ENCODE measurements around the gene TEX29.

Gene TEX29

GRCh38 chr13:111347438-111347837, 27.0 kb downstream of the TEX29 start:
- no peaks in the 10 kb centered on the region for H3K27me3 ChIP-seq (ENCODE audit: insufficient read depth, low read length, poor library complexity, severe bottlenecking)

GRCh38 chr13:111353508-111353907, 33.1 kb downstream of the TEX29 start:
- no peak overlapping the region for H3K4me2 ChIP-seq (ENCODE audit: low read depth, low read length, poor library complexity, severe bottlenecking)
- H3K9me2 ChIP-seq (replicated peaks; ENCODE audit: low read depth, low read length) = no peaks in the 10 kb centered on the region
- H3K27me3 ChIP-seq (ENCODE audit: insufficient read depth, low read length, poor library complexity, severe bottlenecking) = no peaks in the 10 kb centered on the region
- no peaks in the 10 kb centered on the region for H3K36me3 ChIP-seq (ENCODE audit: insufficient read depth, low read length)
- no peaks in the 10 kb centered on the region for H4K20me1 ChIP-seq (ENCODE audit: insufficient read depth, low read length, poor library complexity, severe bottlenecking)
- no peak overlapping the region for H3K9ac ChIP-seq (ENCODE audit: low read depth, low read length, poor library complexity, severe bottlenecking)
- H3K4me1 ChIP-seq (ENCODE audit: insufficient read depth, low read length, poor library complexity, severe bottlenecking) = no peaks in the 10 kb centered on the region
- H3K4me3 ChIP-seq (ENCODE audit: low read length, poor library complexity, severe bottlenecking) = no peak overlapping the region
- H3K79me2 ChIP-seq (ENCODE audit: insufficient read depth, low read length) = no peaks in the 10 kb centered on the region
- TF ChIP-seq EZH2phosphoT487 (IDR thresholded peaks at IDR 0.05; ENCODE audit: borderline replicate concordance) (no peak), CTCF (conservative IDR thresholded peaks at IDR 0.05; ENCODE audit: low read length) (no peak)
- H3F3A ChIP-seq (ENCODE audit: low read depth) = no peaks in the 10 kb centered on the region
- H2AFZ ChIP-seq (ENCODE audit: low read length) = no peak overlapping the region
- H3K9me3 ChIP-seq (ENCODE audit: insufficient read depth, low read depth, low read length) = no peaks in the 10 kb centered on the region; the same call in 1 of the 2 replicates

More at GRCh38 chr13:111347438-111347837, 27.0 kb downstream of the TEX29 start:
- H3K4me2 ChIP-seq (ENCODE audit: low read depth, low read length, poor library complexity, severe bottlenecking) = no peak overlapping the region
- H3F3A ChIP-seq (ENCODE audit: low read depth) = no peaks in the 10 kb centered on the region
- no peak overlapping the region for H2AFZ ChIP-seq (ENCODE audit: low read length)
- no peak for TF ChIP-seq EZH2phosphoT487 (IDR thresholded peaks at IDR 0.05; ENCODE audit: borderline replicate concordance)
- TF ChIP-seq CTCF (conservative IDR thresholded peaks at IDR 0.05; ENCODE audit: low read length) = no peak
- H3K9me3 ChIP-seq (ENCODE audit: insufficient read depth, low read depth, low read length) = no peaks in the 10 kb centered on the region; the same call in 1 of the 2 replicates
- H3K4me3 ChIP-seq (ENCODE audit: low read length, poor library complexity, severe bottlenecking) = no peak overlapping the region
- no peaks in the 10 kb centered on the region for H3K79me2 ChIP-seq (ENCODE audit: insufficient read depth, low read length)
- H4K20me1 ChIP-seq (ENCODE audit: insufficient read depth, low read length, poor library complexity, severe bottlenecking) = no peaks in the 10 kb centered on the region
- no peaks in the 10 kb centered on the region for H3K36me3 ChIP-seq (ENCODE audit: insufficient read depth, low read length)
- H3K4me1 ChIP-seq (ENCODE audit: insufficient read depth, low read length, poor library complexity, severe bottlenecking) = no peaks in the 10 kb centered on the region
- no peaks in the 10 kb centered on the region for H3K9me2 ChIP-seq (replicated peaks; ENCODE audit: low read depth, low read length)
- H3K9ac ChIP-seq (ENCODE audit: low read depth, low read length, poor library complexity, severe bottlenecking) = no peak overlapping the region

GRCh38 chr13:111354789-111355188, 34.3 kb downstream of the TEX29 start:
- no peak for TF ChIP-seq EZH2phosphoT487 (IDR thresholded peaks at IDR 0.05; ENCODE audit: borderline replicate concordance)
- no peak for TF ChIP-seq CTCF (conservative IDR thresholded peaks at IDR 0.05; ENCODE audit: low read length)
- no peaks in the 10 kb centered on the region for H3F3A ChIP-seq (ENCODE audit: low read depth)

More at GRCh38 chr13:111354789-111355188, 34.3 kb downstream of the TEX29 start:
- Histone ChIP-seq H3K4me3 (ENCODE audit: low read length, poor library complexity, severe bottlenecking) (no peak overlapping the region), H3K36me3 (ENCODE audit: insufficient read depth, low read length) (no peaks in the 10 kb centered on the region), H3K9ac (ENCODE audit: low read depth, low read length, poor library complexity, severe bottlenecking) (no peak overlapping the region), H2AFZ (ENCODE audit: low read length) (no peak overlapping the region), H3K9me2 (replicated peaks; ENCODE audit: low read depth, low read length) (no peaks in the 10 kb centered on the region), H4K20me1 (ENCODE audit: insufficient read depth, low read length, poor library complexity, severe bottlenecking) (no peaks in the 10 kb centered on the region), H3K27me3 (ENCODE audit: insufficient read depth, low read length, poor library complexity, severe bottlenecking) (no peaks in the 10 kb centered on the region), H3K9me3 (ENCODE audit: insufficient read depth, low read depth, low read length) (no peaks in the 10 kb centered on the region; the same call in 1 of the 2 replicates), H3K4me2 (ENCODE audit: low read depth, low read length, poor library complexity, severe bottlenecking) (no peak overlapping the region), H3K4me1 (ENCODE audit: insufficient read depth, low read length, poor library complexity, severe bottlenecking) (no peaks in the 10 kb centered on the region), H3K79me2 (ENCODE audit: insufficient read depth, low read length) (no peaks in the 10 kb centered on the region)
